Stimulated activated CD8-positive, alpha-beta memory T cell treated with anti-CD3 and anti-CD28 coated beads, Interleukin-15, amount 100 ng/mL, for 4 hours (primary cell): Measurements from ENCODE around the gene SWSAP1.
A peak's percentile ranks its signal among the peaks of the same experiment; 100 is the strongest.
"Not testable (repeated sequence)": the region's sequence is repeated elsewhere in the genome, so short reads cannot be mapped to it uniquely, and the experiment has no call there.

Experiments
- DNase-seq, 2 donors: peaks; one replicate each; pipeline ENCODE4 v3.0.0-alpha.2; 2020; ENCODE audit warnings: low read depth in 2 of 2

The SWSAP1 gene

GRCh38 chr19:11374433-11375142 is at the start of gene SWSAP1:
SWSAP1 (plus strand) TSS chr19:11374666; CDS start chr19:11374681, 15 bp downstream.
- peak; percentile 92 to 96 for DNase-seq

GRCh38 chr19:11324748-11325389 is 49.6 kb upstream of the SWSAP1 start:
- no peak for DNase-seq

GRCh38 chr19:11325544-11325943 is 48.9 kb upstream of the SWSAP1 start:
- DNase-seq, result no peak

GRCh38 chr19:11330127-11330526 is 44.3 kb upstream of the SWSAP1 start:
- DNase-seq, result no peak

- no peak for DNase-seq
Measured at GRCh38 chr19:11331502-11331901, 43.0 kb upstream of the SWSAP1 start.

GRCh38 chr19:11332822-11333221 is 41.6 kb upstream of the SWSAP1 start:
- no peak for DNase-seq

- DNase-seq, result not testable (repeated sequence)
Measured at GRCh38 chr19:11333838-11334237, 40.6 kb upstream of the SWSAP1 start.

GRCh38 chr19:11335449-11336146 is 38.9 kb upstream of the SWSAP1 start:
- no peak for DNase-seq

- DNase-seq, result no peak
Measured at GRCh38 chr19:11337080-11337479, 37.4 kb upstream of the SWSAP1 start.

- no peak for DNase-seq
Measured at GRCh38 chr19:11338121-11338520, 36.3 kb upstream of the SWSAP1 start.

- no peak for DNase-seq
Measured at GRCh38 chr19:11338569-11339253, 35.8 kb upstream of the SWSAP1 start.

GRCh38 chr19:11339254-11340098 is 35.0 kb upstream of the SWSAP1 start, which contains the start of gene RAB3D:
RAB3D (minus strand) TSS chr19:11339657; CDS start chr19:11337399, 2,258 bp downstream.
- peak; percentile 50 to 58 for DNase-seq

- not testable (repeated sequence) for DNase-seq
Measured at GRCh38 chr19:11340099-11340467, 34.4 kb upstream of the SWSAP1 start.

- no peak for DNase-seq
Measured at GRCh38 chr19:11342429-11342828, 32.0 kb upstream of the SWSAP1 start.

GRCh38 chr19:11345122-11345803 is 29.2 kb upstream of the SWSAP1 start:
- no peak for DNase-seq

GRCh38 chr19:11346104-11346940 is 28.1 kb upstream of the SWSAP1 start, which contains the start of the genes CCDC159 and TMEM205:
CCDC159 (plus strand) TSS chr19:11346519; CDS start chr19:11346607, 88 bp downstream.
TMEM205 (minus strand) TSS chr19:11346268; CDS start chr19:11345619, 649 bp downstream.
- DNase-seq, result peak; percentile 96 to 99

GRCh38 chr19:11347546-11348039 is 26.9 kb upstream of the SWSAP1 start:
- no peak for DNase-seq

- no peak for DNase-seq
Measured at GRCh38 chr19:11349171-11349570, 25.3 kb upstream of the SWSAP1 start.

- not testable (repeated sequence) for DNase-seq
Measured at GRCh38 chr19:11354102-11354501, 20.4 kb upstream of the SWSAP1 start.
